KOPT-K1 (cell line): ENCODE measurements around the gene RNF31.

ENCODE experiments used
- H3K27ac ChIP-seq: fragments of 200-600 bp; sonication (generic); 2 replicates; pipeline ENCODE4 v1.5.1; 2016; ENCODE audit warnings: antibody characterized with exemption, mild to moderate bottlenecking, low read depth, low read length; ENCODE audit not compliant: poor library complexity, severe bottlenecking
- H3K36me3 ChIP-seq: fragments of 200-600 bp; sonication (generic); 2 replicates; pipeline ENCODE4 v1.5.1; 2017; ENCODE audit warnings: antibody characterized with exemption, mild to moderate bottlenecking, low read length, moderate library complexity; ENCODE audit not compliant: insufficient read depth
- H3K9me3 ChIP-seq: fragments of 200-600 bp; sonication (generic); 2 replicates; pipeline ENCODE4 v1.5.1; 2017; ENCODE audit warnings: antibody characterized with exemption, low read length, mild to moderate bottlenecking; ENCODE audit not compliant: insufficient read depth, poor library complexity, severe bottlenecking

Gene RNF31

GRCh38 chr14:24157331-24157730 lies 10.0 kb downstream of the RNF31 start:
- H3K36me3 ChIP-seq, result peaks cover 69% of the 10 kb centered on the region
- H3K9me3 ChIP-seq, result no peaks in the 10 kb centered on the region
- no peak overlapping the region for H3K27ac ChIP-seq

GRCh38 chr14:24159777-24160498 lies 12.6 kb downstream of the RNF31 start:
- no peaks in the 10 kb centered on the region for H3K9me3 ChIP-seq
- H3K27ac ChIP-seq, result peak overlapping the region; percentile 77
- peaks cover 75% of the 10 kb centered on the region for H3K36me3 ChIP-seq

GRCh38 chr14:24160499-24160849 lies 13.2 kb downstream of the RNF31 start:
- Histone ChIP-seq H3K9me3 (no peaks in the 10 kb centered on the region), H3K36me3 (peaks cover 75% of the 10 kb centered on the region), H3K27ac (peak overlapping the region; percentile 77)

- Histone ChIP-seq H3K9me3 (no peaks in the 10 kb centered on the region), H3K27ac (peak within 1 kb of the TSS; percentile 77), H3K36me3 (peaks cover 75% of the 10 kb centered on the region)
Measured at GRCh38 chr14:24160850-24161804, 13.8 kb downstream of the RNF31 start, which contains the start of gene IRF9. Gene IRF9 (plus strand): TSS chr14:24161265. CDS start chr14:24162145, 880 bp downstream.

GRCh38 chr14:24162093-24162492 lies 14.8 kb downstream of the RNF31 start:
- Histone ChIP-seq H3K36me3 (peaks cover 71% of the 10 kb centered on the region), H3K27ac (peak overlapping the region; percentile 77), H3K9me3 (no peaks in the 10 kb centered on the region)

- Histone ChIP-seq H3K27ac (no peak overlapping the region), H3K36me3 (peaks cover 58% of the 10 kb centered on the region)
Measured at GRCh38 chr14:24164518-24164991, 17.3 kb downstream of the RNF31 start.

GRCh38 chr14:24165785-24166184 lies 18.5 kb downstream of the RNF31 start:
- H3K27ac ChIP-seq, result no peak overlapping the region
- H3K9me3 ChIP-seq, result no peaks in the 10 kb centered on the region
- H3K36me3 ChIP-seq, result peaks cover 46% of the 10 kb centered on the region

More at GRCh38 chr14:24164518-24164991, 17.3 kb downstream of the RNF31 start:
- no peaks in the 10 kb centered on the region for H3K9me3 ChIP-seq

GRCh38 chr14:24167469-24168114 lies 20.3 kb downstream of the RNF31 start:
- Histone ChIP-seq H3K9me3 (no peaks in the 10 kb centered on the region), H3K36me3 (peaks cover 46% of the 10 kb centered on the region), H3K27ac (no peak overlapping the region)

- H3K27ac ChIP-seq, result no peak within 1 kb of the TSS
- H3K9me3 ChIP-seq, result no peaks in the 10 kb centered on the region
- peaks cover 11% of the 10 kb centered on the region; the same call in 1 of the 2 replicates for H3K36me3 ChIP-seq
Measured at GRCh38 chr14:24171422-24172260, 24.3 kb downstream of the RNF31 start, which contains the start of gene REC8. Gene REC8 (plus strand): TSS chr14:24172080. CDS start chr14:24172553, 473 bp downstream.

- Histone ChIP-seq H3K36me3 (peaks cover 15% of the 10 kb centered on the region), H3K9me3 (no peaks in the 10 kb centered on the region), H3K27ac (no peak overlapping the region)
Measured at GRCh38 chr14:24172261-24172860, 25.1 kb downstream of the RNF31 start.

GRCh38 chr14:24172871-24173281 lies 25.6 kb downstream of the RNF31 start:
- H3K36me3 ChIP-seq, result peaks cover 16% of the 10 kb centered on the region
- no peaks in the 10 kb centered on the region for H3K9me3 ChIP-seq

GRCh38 chr14:24176599-24176998 lies 29.3 kb downstream of the RNF31 start:
- Histone ChIP-seq H3K36me3 (peaks cover 53% of the 10 kb centered on the region), H3K9me3 (no peaks in the 10 kb centered on the region), H3K27ac (no peak overlapping the region)

More at GRCh38 chr14:24172871-24173281, 25.6 kb downstream of the RNF31 start:
- H3K27ac ChIP-seq, result no peak overlapping the region

GRCh38 chr14:24177041-24177825 lies 29.9 kb downstream of the RNF31 start:
- H3K36me3 ChIP-seq, result peaks cover 60% of the 10 kb centered on the region
- H3K9me3 ChIP-seq, result no peaks in the 10 kb centered on the region
- no peak overlapping the region for H3K27ac ChIP-seq
